HepG2 (cell line): ENCODE measurements around the gene SIRPB2.

ENCODE experiments used
- ATF3 ChIP-seq: sonication (generic); formaldehyde crosslinking; IDR thresholded peaks from 2 replicates; pipeline ENCODE4 v1.4.0; 2020; ENCODE audit warnings: missing genetic modification reagents
- CEBPG ChIP-seq: IDR thresholded peaks from 2 replicates; pipeline ENCODE4 v1.6.1; 2016
- CTCF ChIP-seq: sonication (generic); formaldehyde crosslinking; IDR thresholded peaks from 2 replicates; pipeline ENCODE4 v1.5.0; 2020; ENCODE audit warnings: mild to moderate bottlenecking, missing genetic modification reagents, moderate library complexity
- DR1 ChIP-seq: sonication (generic); formaldehyde crosslinking; IDR thresholded peaks from 2 replicates; pipeline ENCODE4 v1.8.0; 2021; ENCODE audit warnings: mild to moderate bottlenecking, missing genetic modification reagents, inconsistent platforms
- HHEX ChIP-seq: IDR thresholded peaks from 2 replicates; pipeline ENCODE4 v1.6.1; 2016; ENCODE audit warnings: control low read depth
- HOMEZ ChIP-seq: IDR thresholded peaks from 2 replicates; pipeline ENCODE4 v1.6.1; 2016; ENCODE audit warnings: low read depth
- MLXIP ChIP-seq: sonication (generic); formaldehyde crosslinking; IDR thresholded peaks from 2 replicates; pipeline ENCODE4 v1.9.0; 2021; ENCODE audit warnings: missing genetic modification reagents, borderline replicate concordance
- MXI1 ChIP-seq: IDR thresholded peaks from 3 replicates; pipeline ENCODE4 v1.6.1; 2012; ENCODE audit warnings: low read depth, low read length, inconsistent platforms, borderline replicate concordance
- PCBP1 ChIP-seq: fragments of 200-400 bp; formaldehyde crosslinking; IDR thresholded peaks from 2 replicates; pipeline ENCODE4 v1.6.1; 2017; ENCODE audit warnings: mild to moderate bottlenecking, low read depth, low read length, borderline replicate concordance
- RAD21 ChIP-seq: fragments of 450-650 bp; formaldehyde crosslinking; IDR thresholded peaks from 2 replicates; pipeline ENCODE4 v1.5.0; 2020; ENCODE audit warnings: mild to moderate bottlenecking
- SYNCRIP ChIP-seq: fragments of 200-400 bp; formaldehyde crosslinking; IDR thresholded peaks from 2 replicates; pipeline ENCODE4 v1.6.1; 2018; ENCODE audit warnings: mild to moderate bottlenecking, low read depth, low read length; ENCODE audit not compliant: insufficient read depth
- ZNF24 ChIP-seq: fragments of 450-650 bp; IDR thresholded peaks from 2 replicates; pipeline ENCODE4 v1.6.1; 2017; ENCODE audit warnings: antibody characterized with exemption, mild to moderate bottlenecking
- ZNF354B ChIP-seq: sonication (generic); formaldehyde crosslinking; IDR thresholded peaks from 2 replicates; pipeline ENCODE4 v1.8.0; 2022; ENCODE audit warnings: mild to moderate bottlenecking, missing genetic modification reagents
- ZNF788 ChIP-seq: sonication (generic); formaldehyde crosslinking; IDR thresholded peaks from 2 replicates; pipeline ENCODE4 v1.5.0; 2020; ENCODE audit warnings: mild to moderate bottlenecking, missing genetic modification reagents, borderline replicate concordance

GRCh38 chr20:1479831-1480595 lies 11.2 kb downstream of the SIRPB2 start:
- TF ChIP-seq PCBP1 (no peak), ATF3 (CRISPR knock-in tag) (no peak), CTCF (CRISPR knock-in tag) (no peak), ZNF788 (CRISPR knock-in tag) (no peak), HOMEZ (CRISPR knock-in tag) (no peak), DR1 (no peak), ZNF354B (CRISPR knock-in tag) (no peak), CEBPG (CRISPR knock-in tag) (no peak), ZNF24 (no peak), MXI1 (no peak), SYNCRIP (no peak), RAD21 (CRISPR knock-in tag) (no peak), MLXIP (no peak), HHEX (CRISPR knock-in tag) (no peak)
